SK-N-SH (cell line): ENCODE results near the gene PIEZO2. TPM values are rescaled to one million over a fixed set of nuclear protein-coding genes. Genes with fewer than 3 reads are reported as not detected.

Experiments
- CTCF ChIA-PET: fragments of 300-600, 350-600 bp; formaldehyde crosslinking; extraction: SDS; loops from one replicate; lab custom pipeline; 2021; lab: Yijun Ruan, JAX
- POLR2A ChIA-PET: fragments of 350-600 bp; sonication (Branson Sonifier 250); formaldehyde crosslinking; extraction: SDS; loops from one replicate; lab custom pipeline; 2020; ENCODE audit warnings: antibody characterized with exemption, inconsistent platforms; lab: Yijun Ruan, JAX
- DNase-seq: peaks from one replicate; pipeline ENCODE4 v3.0.0; 2012
- H2AFZ ChIP-seq: fragments of 200-600 bp; sonication (generic); 2 replicates; pipeline ENCODE4 v1.8.1; 2016; ENCODE audit warnings: antibody characterized with exemption, mild to moderate bottlenecking, low read depth
- H3F3A ChIP-seq: fragments of 200-600 bp; sonication (generic); replicated peaks from 2 replicates; pipeline ENCODE3; 2016; ENCODE audit warnings: antibody characterized with exemption, mild to moderate bottlenecking; ENCODE audit not compliant: insufficient read depth
- H3K27ac ChIP-seq, 2 experiments: fragments of 200-500 bp in 1 of 2; fragments of 200-600 bp in 1 of 2; sonication (Bioruptor generic) in 1 of 2; sonication (generic), shearing (Covaris generic) in 1 of 2; 2 replicates each; pipeline versions ENCODE4 v1.5.1 to v1.6.1; 2014 to 2016; ENCODE audit warnings: low read depth in 2 of 2, inconsistent platforms in 1 of 2, low read length in 1 of 2, mild to moderate bottlenecking in 1 of 2, mixed read lengths in 1 of 2
- H3K27me3 ChIP-seq: fragments of 200-600 bp; sonication (generic), shearing (Covaris generic); 2 replicates; pipeline ENCODE4 v1.6.1; 2016; ENCODE audit warnings: mixed run types; ENCODE audit not compliant: insufficient read depth
- H3K36me3 ChIP-seq, 2 experiments: fragments of 200-500 bp in 1 of 2; fragments of 200-600 bp in 1 of 2; sonication (Bioruptor generic) in 1 of 2; sonication (generic) in 1 of 2; replicated peaks in 1 of 2; 2 replicates each; pipeline versions ENCODE3 to v1.5.1; 2014 to 2016; ENCODE audit warnings: low read length in 1 of 2, mild to moderate bottlenecking in 1 of 2; ENCODE audit not compliant: insufficient read depth in 2 of 2, control insufficient read depth in 1 of 2
- H3K4me1 ChIP-seq, 2 experiments: fragments of 200-500 bp in 1 of 2; fragments of 200-600 bp in 1 of 2; sonication (Bioruptor generic) in 1 of 2; sonication (generic), shearing (Covaris generic) in 1 of 2; 2 replicates each; pipeline versions ENCODE4 v1.5.1 to v1.6.1; 2014 to 2016; ENCODE audit warnings: low read depth in 1 of 2, low read length in 1 of 2, mixed run types in 1 of 2; ENCODE audit not compliant: insufficient read depth in 2 of 2, control insufficient read depth in 1 of 2
- H3K4me2 ChIP-seq: fragments of 200-600 bp; sonication (generic), shearing (Covaris generic); 2 replicates; pipeline ENCODE4 v1.6.1; 2017; ENCODE audit warnings: mixed run types
- H3K4me3 ChIP-seq, 2 experiments: fragments of 200-500 bp in 1 of 2; fragments of 200-600 bp in 1 of 2; sonication (Bioruptor generic) in 1 of 2; sonication (generic), shearing (Covaris generic) in 1 of 2; 2 replicates each; pipeline versions ENCODE4 v1.5.1 to v1.8.1; 2014 to 2016; ENCODE audit warnings: low read depth in 2 of 2, inconsistent platforms in 1 of 2, low read length in 1 of 2, mild to moderate bottlenecking in 1 of 2, mixed read lengths in 1 of 2, moderate library complexity in 1 of 2
- H3K79me2 ChIP-seq: fragments of 200-600 bp; sonication (generic); 2 replicates; pipeline ENCODE4 v1.8.1; 2017; ENCODE audit warnings: mild to moderate bottlenecking; ENCODE audit not compliant: insufficient read depth
- H3K9ac ChIP-seq: fragments of 200-600 bp; sonication (generic); 2 replicates; pipeline ENCODE4 v1.6.1; 2017; ENCODE audit warnings: mixed run types
- H3K9me2 ChIP-seq: fragments of 200-600 bp; sonication (generic); 2 replicates; pipeline ENCODE4 v1.6.1; 2017; ENCODE audit warnings: mixed run types
- H3K9me3 ChIP-seq: fragments of 200-600 bp; sonication (generic); 2 replicates; pipeline ENCODE4 v1.6.1; 2017; ENCODE audit warnings: mixed run types, mild to moderate bottlenecking, moderate library complexity
- H4K20me1 ChIP-seq: fragments of 200-600 bp; sonication (generic); 2 replicates; pipeline ENCODE4 v1.6.1; 2017; ENCODE audit warnings: mild to moderate bottlenecking, mixed run types; ENCODE audit not compliant: insufficient read depth
- EP300 ChIP-seq, 2 experiments: IDR thresholded peaks; 2 replicates each; pipeline versions ENCODE4 v1.4.0 to v1.6.1; 2012; ENCODE audit warnings: borderline replicate concordance in 1 of 2, low read depth in 1 of 2, low read length in 1 of 2
- EZH2phosphoT487 ChIP-seq: fragments of 200-600 bp; sonication (generic); IDR thresholded peaks from 2 replicates; pipeline ENCODE4 v1.6.1; 2017; ENCODE audit warnings: low read depth, mixed run types, mild to moderate bottlenecking, antibody characterized with exemption, moderate library complexity, borderline replicate concordance
- FOSL2 ChIP-seq: IDR thresholded peaks from 2 replicates; pipeline ENCODE4 v1.4.0; 2012; ENCODE audit warnings: low read depth, mild to moderate bottlenecking, moderate library complexity, borderline replicate concordance
- FOXJ3 ChIP-seq: sonication (generic); formaldehyde crosslinking; IDR thresholded peaks from 2 replicates; pipeline ENCODE4 v1.5.1; 2020; ENCODE audit warnings: mild to moderate bottlenecking, missing genetic modification reagents
- GATA2 ChIP-seq: sonication (generic); formaldehyde crosslinking; IDR thresholded peaks from 2 replicates; pipeline ENCODE4 v1.5.0; 2020; ENCODE audit warnings: mild to moderate bottlenecking, missing genetic modification reagents
- MAX ChIP-seq: IDR thresholded peaks from 2 replicates; pipeline ENCODE4 v1.4.0; 2012; ENCODE audit warnings: low read depth
- MXI1 ChIP-seq: IDR thresholded peaks from 2 replicates; pipeline ENCODE4 v1.6.1; 2012; ENCODE audit warnings: mild to moderate bottlenecking, low read depth, low read length, improper control_type of control experiment
- NFIC ChIP-seq: IDR thresholded peaks from 2 replicates; pipeline ENCODE4 v1.4.0; 2012; ENCODE audit warnings: borderline replicate concordance
- NRF1 ChIP-seq: IDR thresholded peaks from 2 replicates; pipeline ENCODE4 v1.6.1; 2012; ENCODE audit warnings: low read depth, mild to moderate bottlenecking, low read length
- POLR2AphosphoS5 ChIP-seq: IDR thresholded peaks from 2 replicates; pipeline ENCODE4 v1.6.1; 2012; ENCODE audit warnings: low read depth, low read length
- RAD21 ChIP-seq: IDR thresholded peaks from 2 replicates; pipeline ENCODE4 v1.6.1; 2012; ENCODE audit warnings: mild to moderate bottlenecking, low read length
- RFX5 ChIP-seq: IDR thresholded peaks from 2 replicates; pipeline ENCODE4 v1.6.1; 2012; ENCODE audit warnings: mild to moderate bottlenecking, improper control_type of control experiment, low read length
- RXRA ChIP-seq: IDR thresholded peaks from 2 replicates; pipeline ENCODE4 v1.4.0; 2012; ENCODE audit warnings: low read depth, mild to moderate bottlenecking, borderline replicate concordance
- TEAD4 ChIP-seq: IDR thresholded peaks from 2 replicates; pipeline ENCODE4 v1.4.0; 2012; ENCODE audit warnings: mild to moderate bottlenecking, borderline replicate concordance; ENCODE audit not compliant: insufficient read depth
- YY1 ChIP-seq: IDR thresholded peaks from 2 replicates; pipeline ENCODE4 v1.4.0; 2012; ENCODE audit warnings: low read depth, mild to moderate bottlenecking
- WGBS: methylation state at CpG from one replicate; pipeline ENCODE4 v1.1.6; 2017; ENCODE audit warnings: low lambda C conversion rate; 5-methylcytosine and 5-hydroxymethylcytosine counted together
- polyA plus RNA-seq, 3 experiments: library from polyadenylated mRNA; depleted of rRNA; stranded (reverse); fragments of >200 nt; gene quantifications; 2 replicates each; pipeline ENCODE4 v1.2.3, GENCODE V29; 2012
- TF ChIP-seq, protein P1 (sequence below): fragments of 150-350 bp; IDR thresholded peaks from 2 replicates; pipeline ENCODE4 v1.6.1; 2017; ENCODE audit warnings: antibody characterized with exemption, low read length, low read depth, borderline replicate concordance
- TF ChIP-seq, protein P2 (sequence below): fragments of 200-600 bp; sonication (generic); IDR thresholded peaks from 2 replicates; pipeline ENCODE4 v1.6.1; 2017; ENCODE audit warnings: antibody characterized with exemption, mild to moderate bottlenecking, moderate library complexity
- TF ChIP-seq, protein P3 (sequence below): IDR thresholded peaks from 2 replicates; pipeline ENCODE4; 2012
- TF ChIP-seq, protein P4 (sequence below): IDR thresholded peaks from 2 replicates; pipeline ENCODE4 v1.4.0; 2012; ENCODE audit warnings: low read depth, borderline replicate concordance
- TF ChIP-seq, protein P5 (sequence below): fragments of 150-350 bp; IDR thresholded peaks from 2 replicates; pipeline ENCODE4 v1.6.1; 2016; ENCODE audit warnings: mild to moderate bottlenecking, low read depth, low read length

Gene PIEZO2
- polyA plus RNA-seq, 1 of the 3 experiments (the other 2 are of a cell fraction): not detected

GRCh38 chr18:11073971-11074370, 75.4 kb downstream of the PIEZO2 start (continued):
- TF ChIP-seq, protein P1, sequence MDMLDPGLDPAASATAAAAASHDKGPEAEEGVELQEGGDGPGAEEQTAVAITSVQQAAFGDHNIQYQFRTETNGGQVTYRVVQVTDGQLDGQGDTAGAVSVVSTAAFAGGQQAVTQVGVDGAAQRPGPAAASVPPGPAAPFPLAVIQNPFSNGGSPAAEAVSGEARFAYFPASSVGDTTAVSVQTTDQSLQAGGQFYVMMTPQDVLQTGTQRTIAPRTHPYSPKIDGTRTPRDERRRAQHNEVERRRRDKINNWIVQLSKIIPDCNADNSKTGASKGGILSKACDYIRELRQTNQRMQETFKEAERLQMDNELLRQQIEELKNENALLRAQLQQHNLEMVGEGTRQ: no peak
- TF ChIP-seq POLR2AphosphoS5: no peak

DNA sequence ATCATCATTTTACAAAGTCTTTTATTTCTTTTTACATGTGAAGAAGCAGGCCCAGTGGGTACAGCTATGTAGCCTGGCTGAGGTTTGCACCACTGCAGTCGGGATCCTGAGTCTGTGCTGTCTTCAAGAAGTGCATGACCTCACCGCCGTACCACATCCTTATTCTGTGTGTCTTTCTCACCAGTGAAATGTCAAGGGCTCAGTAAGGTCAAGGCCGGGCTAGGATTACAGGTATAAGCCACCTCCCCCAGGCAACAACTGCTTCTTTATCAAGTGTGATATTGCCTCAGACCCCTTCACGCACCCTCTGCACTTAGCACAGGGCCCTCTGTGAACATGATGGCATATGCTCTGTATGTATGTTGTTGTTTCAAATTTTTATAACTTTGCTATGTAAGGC, 76.7 kb downstream of the PIEZO2 start:
- CTCF ChIA-PET: no interaction called here
- WGBS: 5% methylated on average over 5 of the region's 5 CpGs
- no peak for DNase-seq

More for the DNA sequence above, 76.7 kb downstream of the PIEZO2 start:
- H3K4me1 ChIP-seq: no peaks in the 10 kb centered on the region
- no peak overlapping the region for H3K9ac ChIP-seq
- POLR2A ChIA-PET: no interaction called here
- no peaks in the 10 kb centered on the region for H3K79me2 ChIP-seq
- H3K9me3 ChIP-seq: no peaks in the 10 kb centered on the region
- no peak overlapping the region for H3K4me2 ChIP-seq
- H3K9me2 ChIP-seq: no peaks in the 10 kb centered on the region
- TF ChIP-seq, protein P2, sequence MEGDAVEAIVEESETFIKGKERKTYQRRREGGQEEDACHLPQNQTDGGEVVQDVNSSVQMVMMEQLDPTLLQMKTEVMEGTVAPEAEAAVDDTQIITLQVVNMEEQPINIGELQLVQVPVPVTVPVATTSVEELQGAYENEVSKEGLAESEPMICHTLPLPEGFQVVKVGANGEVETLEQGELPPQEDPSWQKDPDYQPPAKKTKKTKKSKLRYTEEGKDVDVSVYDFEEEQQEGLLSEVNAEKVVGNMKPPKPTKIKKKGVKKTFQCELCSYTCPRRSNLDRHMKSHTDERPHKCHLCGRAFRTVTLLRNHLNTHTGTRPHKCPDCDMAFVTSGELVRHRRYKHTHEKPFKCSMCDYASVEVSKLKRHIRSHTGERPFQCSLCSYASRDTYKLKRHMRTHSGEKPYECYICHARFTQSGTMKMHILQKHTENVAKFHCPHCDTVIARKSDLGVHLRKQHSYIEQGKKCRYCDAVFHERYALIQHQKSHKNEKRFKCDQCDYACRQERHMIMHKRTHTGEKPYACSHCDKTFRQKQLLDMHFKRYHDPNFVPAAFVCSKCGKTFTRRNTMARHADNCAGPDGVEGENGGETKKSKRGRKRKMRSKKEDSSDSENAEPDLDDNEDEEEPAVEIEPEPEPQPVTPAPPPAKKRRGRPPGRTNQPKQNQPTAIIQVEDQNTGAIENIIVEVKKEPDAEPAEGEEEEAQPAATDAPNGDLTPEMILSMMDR: no peak
- TF ChIP-seq FOSL2 (no peak), NFIC (no peak), RAD21 (no peak), MXI1 (no peak), YY1 (no peak), EP300 (IDR thresholded peaks at IDR 0.05; ENCODE audit: borderline replicate concordance in 1 of 2, low read depth in 1 of 2, low read length in 1 of 2) (no peak), EZH2phosphoT487 (no peak), RFX5 (no peak), FOXJ3 (CRISPR knock-in tag) (no peak), RXRA (no peak), NRF1 (no peak), MAX (no peak), GATA2 (CRISPR knock-in tag) (no peak), TEAD4 (no peak), POLR2AphosphoS5 (no peak)
- TF ChIP-seq, protein P1: no peak
- TF ChIP-seq, protein P3, sequence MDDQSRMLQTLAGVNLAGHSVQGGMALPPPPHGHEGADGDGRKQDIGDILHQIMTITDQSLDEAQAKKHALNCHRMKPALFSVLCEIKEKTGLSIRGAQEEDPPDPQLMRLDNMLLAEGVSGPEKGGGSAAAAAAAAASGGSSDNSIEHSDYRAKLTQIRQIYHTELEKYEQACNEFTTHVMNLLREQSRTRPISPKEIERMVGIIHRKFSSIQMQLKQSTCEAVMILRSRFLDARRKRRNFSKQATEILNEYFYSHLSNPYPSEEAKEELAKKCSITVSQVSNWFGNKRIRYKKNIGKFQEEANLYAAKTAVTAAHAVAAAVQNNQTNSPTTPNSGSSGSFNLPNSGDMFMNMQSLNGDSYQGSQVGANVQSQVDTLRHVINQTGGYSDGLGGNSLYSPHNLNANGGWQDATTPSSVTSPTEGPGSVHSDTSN: no peak
- TF ChIP-seq, protein P4, sequence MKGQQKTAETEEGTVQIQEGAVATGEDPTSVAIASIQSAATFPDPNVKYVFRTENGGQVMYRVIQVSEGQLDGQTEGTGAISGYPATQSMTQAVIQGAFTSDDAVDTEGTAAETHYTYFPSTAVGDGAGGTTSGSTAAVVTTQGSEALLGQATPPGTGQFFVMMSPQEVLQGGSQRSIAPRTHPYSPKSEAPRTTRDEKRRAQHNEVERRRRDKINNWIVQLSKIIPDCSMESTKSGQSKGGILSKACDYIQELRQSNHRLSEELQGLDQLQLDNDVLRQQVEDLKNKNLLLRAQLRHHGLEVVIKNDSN: no peak
- TF ChIP-seq, protein P5, sequence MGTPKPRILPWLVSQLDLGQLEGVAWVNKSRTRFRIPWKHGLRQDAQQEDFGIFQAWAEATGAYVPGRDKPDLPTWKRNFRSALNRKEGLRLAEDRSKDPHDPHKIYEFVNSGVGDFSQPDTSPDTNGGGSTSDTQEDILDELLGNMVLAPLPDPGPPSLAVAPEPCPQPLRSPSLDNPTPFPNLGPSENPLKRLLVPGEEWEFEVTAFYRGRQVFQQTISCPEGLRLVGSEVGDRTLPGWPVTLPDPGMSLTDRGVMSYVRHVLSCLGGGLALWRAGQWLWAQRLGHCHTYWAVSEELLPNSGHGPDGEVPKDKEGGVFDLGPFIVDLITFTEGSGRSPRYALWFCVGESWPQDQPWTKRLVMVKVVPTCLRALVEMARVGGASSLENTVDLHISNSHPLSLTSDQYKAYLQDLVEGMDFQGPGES: no peak
- H4K20me1 ChIP-seq: no peaks in the 10 kb centered on the region
- no peak overlapping the region for H3K4me3 ChIP-seq
- no peak overlapping the region for H3K27ac ChIP-seq
- H3F3A ChIP-seq: no peaks in the 10 kb centered on the region
- H3K36me3 ChIP-seq: no peaks in the 10 kb centered on the region
- no peak overlapping the region for H2AFZ ChIP-seq
- H3K27me3 ChIP-seq: peaks cover 6% of the 10 kb centered on the region; the same call in 1 of the 2 replicates
